22Rv1 (cell line): ENCODE data around the gene UFSP1.

Experiments
- H3K27ac ChIP-seq: fragments of 450-650 bp; 2 replicates; pipeline ENCODE4 v1.5.1; 2017
- ZFX ChIP-seq: fragments of 450-650 bp; IDR thresholded peaks from 2 replicates; pipeline ENCODE4 v1.6.1; 2017; ENCODE audit warnings: antibody characterized with exemption, borderline replicate concordance
- TF ChIP-seq, protein P1 (sequence below): fragments of 450-650 bp; IDR thresholded peaks from 2 replicates; pipeline ENCODE4 v1.5.1; 2017; ENCODE audit warnings: mild to moderate bottlenecking

Gene UFSP1

DNA sequence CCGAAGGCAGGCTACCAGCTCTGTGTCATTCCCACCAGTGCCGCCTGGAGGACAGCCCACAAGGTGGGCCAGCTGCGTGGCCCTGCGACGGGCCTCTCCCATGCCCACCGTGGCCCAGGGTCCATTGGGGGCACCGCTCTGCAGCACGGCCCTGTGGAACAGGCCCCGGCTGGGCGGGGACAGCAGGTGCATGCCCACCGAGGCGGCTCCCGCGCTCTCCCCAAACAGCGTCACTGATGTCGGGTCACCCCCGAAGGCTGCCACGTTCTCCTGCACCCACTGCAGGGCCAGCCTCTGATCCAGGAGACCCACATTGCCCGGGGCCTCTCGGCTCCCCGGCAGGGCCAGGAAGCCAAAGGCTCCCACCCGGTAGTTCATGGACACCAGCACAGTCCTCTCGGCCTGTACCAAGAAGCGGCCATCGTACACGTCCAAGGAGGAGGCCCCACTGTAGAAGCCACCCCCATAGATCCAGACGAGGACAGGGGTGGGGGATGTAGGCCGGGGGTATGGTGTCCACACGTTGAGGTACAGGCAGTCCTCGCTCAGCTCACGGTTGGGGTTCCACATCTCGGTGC, 3.9 kb upstream of the UFSP1 start:
- H3K27ac ChIP-seq: no peak overlapping the region
- TF ChIP-seq ZFX: no peak
- TF ChIP-seq, protein P1, sequence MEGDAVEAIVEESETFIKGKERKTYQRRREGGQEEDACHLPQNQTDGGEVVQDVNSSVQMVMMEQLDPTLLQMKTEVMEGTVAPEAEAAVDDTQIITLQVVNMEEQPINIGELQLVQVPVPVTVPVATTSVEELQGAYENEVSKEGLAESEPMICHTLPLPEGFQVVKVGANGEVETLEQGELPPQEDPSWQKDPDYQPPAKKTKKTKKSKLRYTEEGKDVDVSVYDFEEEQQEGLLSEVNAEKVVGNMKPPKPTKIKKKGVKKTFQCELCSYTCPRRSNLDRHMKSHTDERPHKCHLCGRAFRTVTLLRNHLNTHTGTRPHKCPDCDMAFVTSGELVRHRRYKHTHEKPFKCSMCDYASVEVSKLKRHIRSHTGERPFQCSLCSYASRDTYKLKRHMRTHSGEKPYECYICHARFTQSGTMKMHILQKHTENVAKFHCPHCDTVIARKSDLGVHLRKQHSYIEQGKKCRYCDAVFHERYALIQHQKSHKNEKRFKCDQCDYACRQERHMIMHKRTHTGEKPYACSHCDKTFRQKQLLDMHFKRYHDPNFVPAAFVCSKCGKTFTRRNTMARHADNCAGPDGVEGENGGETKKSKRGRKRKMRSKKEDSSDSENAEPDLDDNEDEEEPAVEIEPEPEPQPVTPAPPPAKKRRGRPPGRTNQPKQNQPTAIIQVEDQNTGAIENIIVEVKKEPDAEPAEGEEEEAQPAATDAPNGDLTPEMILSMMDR: no peak

DNA sequence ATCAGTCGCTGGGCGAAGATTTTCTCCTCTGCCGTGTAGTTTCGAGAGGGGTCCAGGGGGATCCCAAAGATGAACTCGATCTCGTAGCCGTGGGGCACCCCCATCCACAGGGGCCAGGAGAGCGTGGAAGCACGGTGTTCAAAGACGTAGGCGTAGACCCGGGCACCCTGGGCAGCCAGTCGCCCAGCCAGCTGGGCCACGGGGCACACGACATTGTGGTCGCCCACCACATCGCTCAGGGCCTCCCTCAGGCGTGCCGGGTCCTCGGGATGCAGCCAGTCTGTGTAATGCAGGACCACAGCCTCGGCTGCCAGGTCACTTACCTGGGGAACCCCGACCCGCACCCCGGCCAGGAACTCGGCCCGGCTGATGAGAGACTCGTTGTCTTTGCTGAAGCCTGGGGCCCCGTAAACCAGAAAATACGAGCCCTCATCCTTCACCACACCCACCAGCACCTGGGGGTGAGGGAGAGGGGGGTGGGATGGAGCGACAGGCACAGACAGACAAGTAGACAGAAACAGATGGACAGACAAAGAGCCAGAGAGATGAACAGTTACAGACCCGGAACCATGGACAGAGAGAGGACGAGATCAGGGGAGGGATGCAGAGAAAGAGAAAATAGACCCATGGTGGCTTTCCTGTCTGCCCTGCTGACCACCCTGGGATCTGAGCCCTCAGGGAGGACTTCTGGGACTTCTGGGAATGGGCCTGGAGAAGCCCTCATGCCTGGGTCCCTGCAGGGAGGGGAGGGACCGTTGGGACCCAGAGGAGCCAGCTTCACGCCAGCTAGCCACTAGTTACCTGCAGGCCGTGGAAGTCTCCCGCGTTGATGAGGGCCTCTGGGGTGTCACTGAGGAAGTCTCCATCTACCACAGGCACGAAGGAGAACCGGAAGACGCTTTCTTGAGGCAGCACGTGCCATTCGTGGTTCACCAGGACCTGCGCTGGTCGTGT, 3.1 kb upstream of the UFSP1 start:
- TF ChIP-seq, protein P1: no peak
- TF ChIP-seq ZFX: no peak
- H3K27ac ChIP-seq: no peak overlapping the region

DNA sequence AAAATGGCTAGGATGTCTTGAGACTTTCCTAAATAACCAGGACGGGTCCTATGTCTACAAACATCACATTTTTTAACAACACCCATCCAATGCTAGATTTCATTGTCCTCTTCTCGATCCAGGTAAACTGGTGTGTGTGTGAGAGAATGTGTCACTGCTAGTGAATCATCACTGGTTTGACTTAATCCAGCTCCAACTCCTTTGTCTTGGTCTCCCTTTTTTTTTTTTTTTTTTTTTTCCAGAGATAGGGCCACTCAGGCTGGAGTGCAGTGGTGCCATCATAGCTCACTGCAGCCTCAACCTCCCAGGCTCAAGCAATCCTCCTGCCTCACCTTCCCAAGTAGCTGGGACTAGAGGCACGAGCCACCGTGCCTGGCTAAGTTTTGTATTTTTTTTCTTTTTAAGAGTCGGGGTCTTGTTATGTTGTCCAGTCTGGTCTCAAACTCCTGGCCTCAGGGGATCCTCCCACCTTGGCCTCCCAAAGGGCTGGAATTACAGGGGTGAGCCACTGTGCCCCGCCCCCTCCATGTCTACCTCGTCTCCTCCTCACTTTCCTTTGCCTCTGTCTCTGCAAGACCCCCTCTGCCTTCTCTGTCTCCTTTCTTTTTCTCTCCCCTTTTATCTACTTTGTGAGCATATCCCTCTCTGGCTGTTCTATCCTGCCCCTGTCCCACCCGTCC, 2.2 kb upstream of the UFSP1 start:
- peak overlapping the region; percentile 99; the same call in 1 of the 2 replicates for H3K27ac ChIP-seq
- TF ChIP-seq, protein P1: no peak
- no peak for TF ChIP-seq ZFX

DNA sequence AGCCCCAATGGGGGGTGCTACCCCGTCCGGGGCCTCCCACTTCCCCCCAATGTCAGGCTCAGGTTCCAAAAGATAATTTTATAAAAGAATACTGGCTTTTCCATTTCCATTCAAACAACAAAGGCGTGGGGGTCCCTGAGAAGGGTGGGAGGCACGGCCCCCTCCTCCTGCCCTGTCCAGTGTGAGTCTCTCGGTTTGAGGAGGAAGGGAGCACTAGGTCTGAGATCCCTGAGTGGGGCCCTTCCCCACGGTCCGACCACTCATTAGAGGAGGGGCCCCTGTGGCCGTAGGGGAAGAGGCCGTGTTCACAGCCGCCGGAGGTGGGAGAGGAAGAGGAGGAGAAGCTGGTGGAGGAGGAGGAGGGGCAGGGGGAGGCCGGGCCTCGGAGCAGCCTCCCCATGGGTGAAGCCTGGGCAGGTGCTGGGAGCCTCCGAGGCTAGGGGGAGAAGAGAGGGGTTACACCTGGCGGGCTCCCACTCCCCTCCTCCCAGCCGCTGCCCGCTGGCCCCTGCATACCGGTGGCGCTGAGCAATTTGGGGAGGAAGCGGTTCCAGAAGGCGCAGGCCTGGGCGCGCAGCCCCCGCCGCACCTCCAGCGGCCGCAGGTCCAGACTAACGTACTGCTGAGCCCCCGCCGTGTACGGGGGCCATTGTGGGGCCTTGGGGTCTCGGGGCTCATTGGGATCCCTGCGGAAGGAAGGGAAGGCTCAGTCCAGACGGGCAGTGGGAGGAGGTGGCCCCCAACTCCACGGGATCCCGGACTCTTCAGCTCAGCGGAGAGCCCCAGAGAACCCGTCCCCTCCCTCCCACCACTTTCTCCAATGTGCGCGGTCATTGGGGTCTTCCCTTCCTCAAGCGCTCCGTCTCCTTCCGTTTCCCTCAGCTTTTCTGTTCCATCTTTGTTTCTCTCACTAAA, 1.4 kb upstream of the UFSP1 start:
- TF ChIP-seq, protein P1: no peak
- TF ChIP-seq ZFX: no peak
- H3K27ac ChIP-seq: peak overlapping the region; percentile 99

DNA sequence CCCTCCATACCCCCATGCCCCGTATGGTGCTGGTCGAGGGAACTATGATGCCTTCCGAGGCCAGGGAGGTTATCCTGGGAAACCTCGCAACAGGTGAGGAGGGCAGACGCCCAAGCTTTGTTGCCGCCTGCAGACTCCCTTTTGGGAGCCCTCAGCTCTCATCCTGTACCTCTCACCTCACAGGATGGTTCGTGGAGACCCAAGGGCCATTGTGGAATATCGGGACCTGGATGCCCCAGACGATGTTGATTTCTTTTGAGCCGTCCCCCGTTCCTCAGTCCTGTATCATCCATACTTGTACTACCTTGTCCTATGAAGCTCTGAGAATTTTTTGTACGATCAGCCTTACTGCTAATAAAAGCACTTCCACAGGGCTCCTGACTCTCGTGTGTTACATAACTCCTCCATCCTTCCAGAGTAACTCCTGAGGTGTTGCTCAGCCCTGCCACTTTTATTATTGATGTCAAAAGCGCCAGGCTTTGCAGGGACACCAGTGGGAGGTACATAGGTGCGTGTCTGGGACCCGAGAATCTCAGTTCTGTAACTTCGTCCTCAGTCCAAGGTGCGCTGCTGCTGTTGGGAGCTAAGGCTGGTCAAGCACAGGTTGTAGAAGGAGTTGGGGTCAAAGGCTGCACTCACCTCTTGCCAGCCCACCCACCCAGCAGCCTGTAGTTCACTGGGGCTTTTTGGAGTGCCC, 1.1 kb downstream of the UFSP1 start:
- no peak for TF ChIP-seq ZFX
- TF ChIP-seq, protein P1: no peak
- H3K27ac ChIP-seq: peak overlapping the region; percentile 99
